Stimulated activated effector memory CD8-positive, alpha-beta T cell treated with anti-CD3 and anti-CD28 coated beads, Interleukin-12 subunit alpha, Interleukin-12 subunit beta, amount 100 ng/mL, for 72 hours (primary cell): Measurements from ENCODE around the gene THOC2.
"Not testable (repeated sequence)": the region's sequence is repeated elsewhere in the genome, so short reads cannot be mapped to it uniquely, and the experiment has no call there.

Experiments
- ATAC-seq: fragments of 150-1000 bp; cut with Tn5 transposase; 2 replicates; pipeline ENCODE4 v1.10.0; 2021
- DNase-seq, 2 donors: peaks; one replicate each; pipeline ENCODE4 v3.0.0; 2021 to 2022; ENCODE audit warnings: low spot score in 2 of 2
- H3K27ac Mint-ChIP-seq: one replicate; pipeline ENCODE4 v1.8.0; 2022; ENCODE audit warnings: mild to moderate bottlenecking, mixed read lengths
- H3K36me3 Mint-ChIP-seq: one replicate; pipeline ENCODE4 v1.8.0; 2022; ENCODE audit warnings: mild to moderate bottlenecking, mixed read lengths
- H3K4me1 Mint-ChIP-seq: one replicate; pipeline ENCODE4 v1.8.0; 2022; ENCODE audit warnings: mixed read lengths
- H3K4me3 Mint-ChIP-seq: one replicate; pipeline ENCODE4 v1.8.0; 2022; ENCODE audit warnings: mild to moderate bottlenecking, mixed read lengths
- H3K9me3 Mint-ChIP-seq: one replicate; pipeline ENCODE4 v1.8.0; 2022; ENCODE audit warnings: mixed read lengths

THOC2 gene

DNA sequence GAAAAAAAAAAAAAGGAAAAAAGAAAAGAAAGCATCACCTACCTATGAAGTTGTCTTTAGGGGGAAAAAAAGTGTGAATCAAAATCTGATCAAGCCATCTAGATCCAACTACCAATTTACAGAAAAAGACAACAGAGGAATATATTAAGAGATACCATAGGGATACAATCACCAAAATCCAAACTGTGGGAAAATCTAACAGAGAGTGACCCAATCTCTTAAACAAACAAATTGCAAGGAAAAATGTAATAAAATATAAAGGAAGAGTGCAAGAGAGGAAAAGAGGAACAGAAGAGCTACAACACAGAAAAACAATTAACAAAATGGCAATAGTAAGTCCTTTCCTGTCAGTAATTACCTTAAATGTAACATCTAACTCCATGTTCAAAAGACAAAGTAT lies 19.0 kb downstream of the THOC2 start:
- no peaks in the 10 kb centered on the region for H3K9me3 Mint-ChIP-seq
- no peak overlapping the region for H3K4me3 Mint-ChIP-seq
- ATAC-seq (no peak), DNase-seq (no peak)
- H3K4me1 Mint-ChIP-seq: peaks cover 21% of the 10 kb centered on the region
- no peak overlapping the region for H3K27ac Mint-ChIP-seq
- H3K36me3 Mint-ChIP-seq: peaks cover 31% of the 10 kb centered on the region

DNA sequence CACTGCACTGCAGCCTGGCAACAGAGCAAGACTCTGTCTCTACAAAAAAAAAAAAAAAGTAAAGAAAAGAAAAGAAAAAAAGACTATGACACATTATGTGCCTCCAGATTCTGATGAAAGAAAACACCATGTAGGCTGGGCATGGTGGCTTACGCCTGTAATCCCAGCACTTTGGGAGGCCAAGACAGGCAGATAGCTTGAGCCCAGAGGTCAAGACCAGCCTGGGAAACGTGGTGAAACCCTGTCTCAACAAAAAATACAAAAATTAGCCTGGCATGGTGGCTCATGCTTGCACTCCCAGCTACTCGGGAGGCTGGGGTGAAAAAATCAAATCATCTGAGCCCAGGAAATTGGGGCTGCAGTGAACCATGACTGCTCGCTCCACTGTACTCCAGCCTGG lies 19.4 kb downstream of the THOC2 start:
- ATAC-seq: no peak
- Mint-ChIP-seq H3K9me3 (no peaks in the 10 kb centered on the region), H3K4me3 (no peak overlapping the region), H3K36me3 (peaks cover 27% of the 10 kb centered on the region), H3K27ac (no peak overlapping the region), H3K4me1 (peaks cover 21% of the 10 kb centered on the region)
- no peak for DNase-seq

DNA sequence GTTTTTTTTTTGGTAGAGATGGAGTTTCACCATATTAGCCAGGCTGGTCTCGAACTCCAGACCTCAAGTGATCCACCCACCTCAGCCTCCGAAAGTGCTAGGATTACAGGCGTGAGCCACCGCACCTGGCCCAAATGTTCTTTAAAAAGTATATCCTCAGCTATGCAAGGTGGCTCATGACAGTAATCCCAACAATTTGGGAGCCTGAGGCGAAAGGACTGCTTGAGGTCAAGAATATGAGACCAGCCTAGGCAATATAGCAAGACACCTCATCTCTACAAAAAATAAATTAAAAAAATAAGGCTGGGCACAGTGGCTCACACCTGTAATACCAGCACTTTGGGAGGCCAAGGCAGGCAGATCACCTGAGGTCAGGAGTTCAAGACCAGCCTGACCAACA lies 21.7 kb downstream of the THOC2 start:
- H3K36me3 Mint-ChIP-seq: peaks cover 46% of the 10 kb centered on the region
- not testable (repeated sequence) for H3K27ac Mint-ChIP-seq, ATAC-seq, H3K4me3 Mint-ChIP-seq, H3K9me3 Mint-ChIP-seq, DNase-seq
- peaks cover 15% of the 10 kb centered on the region for H3K4me1 Mint-ChIP-seq

DNA sequence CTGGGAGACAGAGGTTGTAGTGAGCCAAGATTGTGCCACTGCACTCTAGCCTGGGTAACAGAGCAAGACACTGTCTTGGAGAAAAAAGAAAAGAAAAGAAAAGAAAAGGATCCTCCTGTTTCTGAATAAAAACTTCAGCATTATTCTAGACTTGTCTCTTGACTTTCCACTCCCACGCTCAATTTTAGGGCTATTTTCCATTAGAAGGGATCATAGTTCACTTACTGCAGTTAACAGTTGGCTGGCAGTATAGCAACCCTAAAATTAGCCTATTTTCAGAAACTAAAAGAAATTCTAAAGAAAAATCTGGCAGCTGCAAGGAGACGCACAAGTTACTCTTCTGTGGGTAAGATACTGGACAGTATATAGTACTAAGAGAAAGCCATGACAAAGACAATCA lies 28.1 kb downstream of the THOC2 start:
- no peak for ATAC-seq
- Mint-ChIP-seq H3K27ac (no peak overlapping the region), H3K36me3 (peaks cover 42% of the 10 kb centered on the region)

DNA sequence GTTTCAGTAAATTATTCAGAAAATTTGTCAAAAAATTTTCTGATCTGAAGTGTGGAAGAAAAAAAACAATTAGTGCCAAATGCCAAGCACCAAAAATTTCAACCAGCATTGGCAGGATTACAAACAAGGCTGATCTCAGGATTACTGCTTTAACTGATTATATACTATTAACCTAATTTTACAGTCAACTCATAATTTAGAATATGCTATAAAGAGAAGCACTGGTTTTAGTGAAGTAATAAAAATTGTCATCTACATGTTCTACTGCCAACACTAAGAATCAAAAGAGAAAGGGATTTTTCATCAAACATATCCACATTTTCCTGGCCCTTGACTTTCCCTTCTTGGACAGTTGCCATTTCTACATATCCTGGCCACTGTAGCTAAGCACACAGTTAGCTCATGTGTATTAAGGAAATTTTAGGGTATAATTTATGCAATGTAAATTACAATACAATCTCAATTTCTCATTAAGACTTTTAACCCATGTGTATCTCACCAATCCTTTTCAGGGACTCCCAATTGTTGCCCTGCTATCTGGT lies 33.8 kb downstream of the THOC2 start:
- Mint-ChIP-seq H3K4me3 (no peak overlapping the region), H3K27ac (no peak overlapping the region), H3K9me3 (no peaks in the 10 kb centered on the region), H3K36me3 (peaks cover 50% of the 10 kb centered on the region), H3K4me1 (no peaks in the 10 kb centered on the region)
- DNase-seq (no peak), ATAC-seq (no peak)

More for the DNA sequence above, 28.1 kb downstream of the THOC2 start:
- Mint-ChIP-seq H3K4me3 (no peak overlapping the region), H3K9me3 (no peaks in the 10 kb centered on the region), H3K4me1 (no peaks in the 10 kb centered on the region)
- no peak for DNase-seq

DNA sequence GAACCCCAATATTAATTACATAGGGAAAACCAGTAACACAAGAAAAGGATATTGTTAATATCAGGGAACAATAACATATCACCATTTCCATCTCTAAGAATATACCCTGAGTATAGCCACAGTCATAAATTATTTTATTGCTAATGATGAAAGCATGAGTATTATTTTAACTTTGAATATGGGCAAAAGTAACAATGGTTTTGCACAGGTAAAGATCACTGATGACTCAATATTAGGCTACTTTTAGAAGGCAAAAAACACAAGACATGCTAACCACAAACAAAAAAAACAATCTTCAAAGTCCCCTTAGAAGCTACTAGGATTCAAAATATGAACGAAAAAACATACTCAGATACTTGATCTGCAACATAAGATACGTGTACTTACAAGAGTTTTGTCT lies 36.5 kb downstream of the THOC2 start:
- peaks cover 67% of the 10 kb centered on the region for H3K36me3 Mint-ChIP-seq

DNA sequence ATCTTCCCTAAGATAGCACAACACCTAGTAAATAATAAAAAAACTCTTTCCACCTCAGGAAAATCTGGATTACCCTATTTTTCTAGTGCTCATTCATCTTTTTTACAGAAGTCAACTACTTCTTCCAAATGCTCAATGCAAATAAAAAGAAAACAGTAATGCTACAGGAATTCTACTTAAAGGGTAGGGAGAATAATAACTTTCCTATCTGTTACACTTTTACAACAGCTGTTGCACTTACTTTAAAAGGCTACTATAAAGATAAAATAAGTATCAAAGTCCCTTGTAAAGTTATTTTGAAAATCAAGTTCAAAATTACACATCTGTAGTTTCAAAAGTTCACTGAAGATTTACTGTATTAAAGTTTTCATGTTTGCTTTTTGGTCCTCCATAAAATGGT lies 37.6 kb downstream of the THOC2 start:
- DNase-seq (no peak), ATAC-seq (no peak)
- peaks cover 73% of the 10 kb centered on the region for H3K36me3 Mint-ChIP-seq
- H3K27ac Mint-ChIP-seq: no peak overlapping the region
- H3K9me3 Mint-ChIP-seq: no peaks in the 10 kb centered on the region
- no peaks in the 10 kb centered on the region for H3K4me1 Mint-ChIP-seq
- H3K4me3 Mint-ChIP-seq: no peak overlapping the region

More for the DNA sequence above, 36.5 kb downstream of the THOC2 start:
- no peak overlapping the region for H3K27ac Mint-ChIP-seq
- no peaks in the 10 kb centered on the region for H3K9me3 Mint-ChIP-seq
- no peaks in the 10 kb centered on the region for H3K4me1 Mint-ChIP-seq
- DNase-seq (no peak), ATAC-seq (no peak)
- no peak overlapping the region for H3K4me3 Mint-ChIP-seq

DNA sequence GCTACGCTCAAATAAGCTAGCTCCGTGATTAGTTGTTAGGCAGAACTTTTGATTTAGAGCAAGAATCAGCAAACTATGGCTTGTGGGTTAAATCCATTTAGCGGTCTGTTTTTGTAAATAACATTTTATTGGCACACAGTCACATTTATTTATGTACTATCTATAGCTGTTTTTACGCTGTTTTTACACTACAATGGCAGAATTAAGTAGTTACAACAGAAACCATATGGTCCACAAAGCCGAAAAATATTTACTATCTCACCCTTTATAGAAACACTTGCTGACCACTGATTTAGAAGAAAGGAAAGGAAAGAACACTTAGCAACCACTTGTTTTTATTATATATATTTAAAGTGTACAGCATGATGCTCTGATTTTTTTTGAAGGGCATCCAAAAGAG lies 41.1 kb downstream of the THOC2 start:
- no peak overlapping the region for H3K27ac Mint-ChIP-seq
- no peaks in the 10 kb centered on the region for H3K9me3 Mint-ChIP-seq
- ATAC-seq (no peak), DNase-seq (no peak)
- peaks cover 80% of the 10 kb centered on the region for H3K36me3 Mint-ChIP-seq
- H3K4me3 Mint-ChIP-seq: no peak overlapping the region
- no peaks in the 10 kb centered on the region for H3K4me1 Mint-ChIP-seq

DNA sequence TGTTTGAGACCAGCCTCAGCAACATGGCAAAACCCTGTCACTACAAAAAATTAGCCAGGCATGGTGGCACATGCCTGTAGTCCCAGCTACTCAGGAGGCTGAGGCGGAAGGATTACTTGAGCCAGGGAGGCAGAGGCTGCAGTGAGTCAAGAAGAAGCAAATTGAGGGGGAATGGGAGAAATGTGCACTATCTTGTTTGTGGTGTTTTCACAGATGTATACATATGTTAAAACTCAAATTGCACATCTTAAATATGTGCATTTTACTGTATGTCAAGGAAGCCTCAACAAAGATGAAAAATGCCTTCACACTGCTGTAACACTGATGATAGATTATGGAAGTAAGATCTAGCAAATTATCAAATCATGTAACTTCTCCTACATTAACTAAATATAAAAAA lies 44.3 kb downstream of the THOC2 start:
- no peak for ATAC-seq
- peaks cover 78% of the 10 kb centered on the region for H3K36me3 Mint-ChIP-seq
- H3K9me3 Mint-ChIP-seq: no peaks in the 10 kb centered on the region
- H3K4me1 Mint-ChIP-seq: no peaks in the 10 kb centered on the region
- no peak overlapping the region for H3K4me3 Mint-ChIP-seq
- peak overlapping the region; percentile 63 for H3K27ac Mint-ChIP-seq
- DNase-seq: no peak

DNA sequence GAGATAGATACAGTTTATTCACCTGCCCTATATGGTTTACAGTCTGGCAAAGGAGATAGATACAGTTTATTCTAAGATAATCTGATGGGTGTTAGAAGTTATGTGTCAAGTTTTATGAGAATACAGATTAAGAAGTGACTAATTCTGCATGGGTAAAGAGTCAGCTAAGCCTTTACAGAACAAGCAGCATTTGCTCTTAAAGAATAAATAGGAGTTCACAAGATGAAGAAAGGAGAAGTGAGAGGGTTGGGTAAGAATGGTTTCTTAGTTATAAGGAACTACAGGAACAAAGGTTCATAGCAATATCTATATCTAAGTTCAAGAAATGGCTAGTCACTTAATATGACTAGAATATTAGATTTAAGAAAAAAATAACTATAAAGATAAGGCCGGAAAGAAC lies 47.6 kb downstream of the THOC2 start:
- Mint-ChIP-seq H3K27ac (peak overlapping the region; percentile 9), H3K4me1 (peaks cover 5% of the 10 kb centered on the region), H3K4me3 (no peak overlapping the region), H3K36me3 (peaks cover 85% of the 10 kb centered on the region), H3K9me3 (no peaks in the 10 kb centered on the region)
- DNase-seq (no peak), ATAC-seq (no peak)

DNA sequence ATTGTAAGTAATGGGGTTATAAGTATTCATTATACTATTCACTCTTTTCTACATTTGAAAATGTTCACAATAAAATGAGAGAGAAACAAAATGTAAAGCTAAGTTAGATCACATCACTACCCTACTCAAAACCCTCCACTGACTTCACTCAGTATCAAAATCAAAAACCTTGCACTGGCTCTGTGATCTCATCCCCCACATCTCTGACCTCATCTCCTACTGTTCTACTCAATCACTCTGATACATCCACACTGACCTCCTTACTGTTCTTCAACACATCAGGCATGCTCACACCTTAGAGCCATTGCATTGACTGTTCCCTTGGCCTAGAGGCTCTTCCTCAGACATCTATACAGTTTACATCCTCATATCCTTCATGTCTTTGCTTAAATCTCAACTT lies 50.7 kb downstream of the THOC2 start:
- DNase-seq: no peak
- Mint-ChIP-seq H3K4me3 (no peak overlapping the region), H3K4me1 (peaks cover 14% of the 10 kb centered on the region), H3K9me3 (no peaks in the 10 kb centered on the region), H3K27ac (no peak overlapping the region), H3K36me3 (peaks cover 90% of the 10 kb centered on the region)
- ATAC-seq: no peak

DNA sequence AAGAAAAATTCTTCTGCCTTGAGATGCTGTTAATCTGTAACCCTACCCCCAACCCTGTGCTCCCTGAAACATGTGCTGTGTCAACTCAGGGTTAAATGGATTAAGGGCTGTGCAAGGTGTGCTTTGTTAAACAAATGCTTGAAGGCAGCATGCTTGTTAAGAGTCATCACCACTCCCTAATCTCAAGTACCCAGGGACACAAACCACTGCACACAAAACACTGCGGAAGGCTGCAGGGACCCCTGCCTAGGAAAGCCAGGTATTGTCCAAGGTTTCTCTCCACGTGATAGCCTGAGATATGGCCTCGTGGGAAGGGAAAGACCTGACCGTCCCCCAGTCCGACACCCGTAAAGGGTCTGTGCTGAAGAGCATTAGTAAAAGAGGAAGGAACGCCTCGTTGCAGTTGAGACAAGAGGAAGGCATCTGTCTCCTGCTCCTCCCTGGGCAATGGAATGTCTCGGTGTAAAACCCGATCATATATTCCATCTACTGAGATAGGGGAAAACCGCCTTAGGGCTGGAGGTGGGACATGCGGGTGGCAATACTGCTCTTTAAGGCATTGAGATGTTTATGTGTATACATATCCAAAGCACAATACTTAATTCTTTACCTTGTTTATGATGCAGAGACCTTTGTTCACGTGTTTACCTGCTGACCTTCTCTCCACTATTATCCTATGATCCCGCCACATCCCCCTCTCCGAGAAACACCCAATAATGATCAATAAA lies 53.0 kb downstream of the THOC2 start:
- H3K27ac Mint-ChIP-seq, DNase-seq, H3K9me3 Mint-ChIP-seq, H3K4me3 Mint-ChIP-seq, ATAC-seq: not testable (repeated sequence)
- peaks cover 14% of the 10 kb centered on the region for H3K4me1 Mint-ChIP-seq
- H3K36me3 Mint-ChIP-seq: peaks cover 86% of the 10 kb centered on the region

DNA sequence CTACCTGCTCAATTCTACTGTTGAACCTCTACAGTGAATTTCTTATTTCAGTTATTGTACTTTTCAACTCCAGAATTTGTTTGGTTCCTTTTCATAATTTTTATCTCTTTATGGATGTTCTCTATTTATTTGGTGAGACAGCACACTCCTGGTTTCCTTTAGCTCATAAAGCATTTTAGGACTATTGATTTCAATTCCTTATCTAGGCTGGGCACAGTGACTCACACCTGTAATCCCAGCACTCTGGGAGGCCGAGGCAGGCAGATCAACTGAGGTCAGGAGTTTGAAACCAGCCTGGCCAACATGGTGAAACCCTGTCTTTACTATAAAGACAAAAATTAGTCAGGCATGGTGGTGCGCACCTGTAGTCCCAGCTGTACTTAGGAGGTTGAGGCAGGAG lies 57.7 kb downstream of the THOC2 start:
- Mint-ChIP-seq H3K4me3 (no peak overlapping the region), H3K9me3 (no peaks in the 10 kb centered on the region), H3K4me1 (peaks cover 9% of the 10 kb centered on the region), H3K27ac (no peak overlapping the region), H3K36me3 (peaks cover 81% of the 10 kb centered on the region)
- DNase-seq: no peak
- no peak for ATAC-seq

DNA sequence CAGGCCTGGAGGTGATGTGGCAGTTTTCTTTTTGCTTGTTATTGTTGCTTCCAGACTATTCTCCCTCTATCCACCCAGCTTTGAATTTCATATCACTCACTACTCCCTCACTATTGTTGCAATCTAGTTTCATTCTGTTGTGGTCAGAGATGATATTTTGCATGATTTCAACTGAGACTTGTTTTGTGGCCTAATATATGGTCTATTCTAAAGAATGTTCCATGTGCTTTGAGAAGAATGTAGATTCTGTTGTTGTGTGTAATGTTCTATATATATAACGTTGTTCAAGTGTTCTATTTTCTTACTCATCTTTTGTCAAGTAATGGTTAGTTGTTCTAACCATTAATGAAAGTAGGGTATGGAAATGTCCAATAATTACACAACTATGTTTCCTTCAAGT lies 59.0 kb downstream of the THOC2 start:
- ATAC-seq (no peak), DNase-seq (no peak)
- H3K27ac Mint-ChIP-seq: no peak overlapping the region
- no peaks in the 10 kb centered on the region for H3K9me3 Mint-ChIP-seq
- peaks cover 4% of the 10 kb centered on the region for H3K4me1 Mint-ChIP-seq
- no peak overlapping the region for H3K4me3 Mint-ChIP-seq
- H3K36me3 Mint-ChIP-seq: peaks cover 82% of the 10 kb centered on the region

DNA sequence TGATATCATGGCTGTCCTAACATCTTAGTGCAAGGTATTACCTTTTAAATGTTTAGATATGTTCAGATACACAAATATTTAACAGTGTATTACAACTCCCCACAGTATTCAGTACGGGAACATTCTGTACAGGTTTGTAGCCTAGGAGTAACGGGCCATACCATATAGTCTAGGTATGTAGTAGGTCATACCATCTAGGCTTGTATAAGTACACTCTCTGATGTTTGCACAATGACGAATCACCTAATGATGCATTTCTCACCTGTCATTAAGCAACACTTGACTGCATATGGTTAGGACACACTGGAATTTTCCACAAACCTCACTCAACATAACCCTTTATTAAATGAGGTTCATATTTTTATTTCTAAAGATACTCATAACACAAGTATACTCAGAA lies 67.7 kb downstream of the THOC2 start:
- Mint-ChIP-seq H3K4me1 (no peaks in the 10 kb centered on the region), H3K36me3 (peaks cover 88% of the 10 kb centered on the region), H3K27ac (no peak overlapping the region), H3K4me3 (no peak overlapping the region), H3K9me3 (no peaks in the 10 kb centered on the region)
- ATAC-seq (no peak), DNase-seq (no peak)

DNA sequence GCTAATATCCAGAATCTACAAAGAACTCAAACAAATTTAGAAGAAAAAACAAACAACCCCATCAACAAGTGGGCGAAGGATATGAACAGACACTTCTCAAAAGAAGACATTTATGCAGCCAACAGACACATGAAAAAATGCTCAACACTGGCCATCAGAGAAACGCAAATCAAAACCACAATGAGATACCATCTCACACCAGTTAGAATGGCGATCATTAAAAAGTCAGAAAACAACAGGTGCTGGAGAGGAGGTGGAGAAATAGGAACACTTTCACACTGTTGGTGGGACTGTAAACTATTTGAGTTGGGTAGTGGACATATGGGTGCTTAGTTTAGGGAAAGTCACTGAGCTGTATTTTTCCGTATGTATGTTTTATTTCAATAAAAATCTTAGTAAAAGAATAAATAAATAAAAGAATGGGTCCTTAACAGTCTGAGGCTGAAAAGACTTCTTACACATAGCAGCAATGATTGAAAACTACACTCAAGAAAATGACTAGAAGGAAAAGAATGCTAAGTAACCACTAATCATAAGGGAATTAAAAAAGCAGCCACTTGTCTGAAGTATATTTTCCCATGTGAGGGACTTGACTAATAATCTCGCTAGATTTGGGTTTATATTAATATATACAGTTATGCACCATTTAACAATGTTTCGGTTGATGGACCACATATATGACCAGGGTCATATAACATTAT lies 68.2 kb downstream of the THOC2 start:
- not testable (repeated sequence) for DNase-seq, H3K4me1 Mint-ChIP-seq, H3K27ac Mint-ChIP-seq, H3K4me3 Mint-ChIP-seq, H3K9me3 Mint-ChIP-seq, ATAC-seq
- peaks cover 86% of the 10 kb centered on the region for H3K36me3 Mint-ChIP-seq
